Smooth muscle cell (in vitro differentiated cells): Measurements from ENCODE around the gene TGFBR3. TPM values are rescaled to one million over a fixed set of nuclear protein-coding genes. Genes with fewer than 3 reads are reported as not detected.

Experiments
- DNase-seq: peaks from one replicate; lab custom pipeline; 2025; ENCODE audit not compliant: unreplicated experiment; lab: John Stamatoyannopoulos, UW
- H2AFZ ChIP-seq: fragments of 200-600 bp; sonication (generic); 2 replicates; pipeline ENCODE4 v1.6.0; 2016; ENCODE audit warnings: antibody characterized with exemption, low read depth, mild to moderate bottlenecking
- H3F3A ChIP-seq: fragments of 200-600 bp; sonication (generic); 2 replicates; pipeline ENCODE4 v1.6.0; 2017; ENCODE audit warnings: antibody characterized with exemption, low read depth
- H3K27ac ChIP-seq: fragments of 200-600 bp; sonication (generic); 2 replicates; pipeline ENCODE4 v1.5.1; 2016; ENCODE audit warnings: low read depth, mild to moderate bottlenecking
- H3K27me3 ChIP-seq: fragments of 200-600 bp; sonication (generic); 2 replicates; pipeline ENCODE4 v1.6.1; 2016; ENCODE audit warnings: low read depth, mild to moderate bottlenecking
- H3K36me3 ChIP-seq: fragments of 200-600 bp; sonication (generic); 2 replicates; pipeline ENCODE4 v1.5.1; 2016; ENCODE audit warnings: low read depth
- H3K4me1 ChIP-seq: fragments of 200-600 bp; sonication (generic); 2 replicates; pipeline ENCODE4 v1.5.1; 2016; ENCODE audit warnings: low read depth
- H3K4me2 ChIP-seq: fragments of 200-600 bp; sonication (generic); 2 replicates; pipeline ENCODE4 v1.6.0; 2016; ENCODE audit warnings: mild to moderate bottlenecking
- H3K4me3 ChIP-seq: fragments of 200-600 bp; sonication (generic); 2 replicates; pipeline ENCODE4 v1.5.1; 2016; ENCODE audit warnings: mild to moderate bottlenecking
- H3K79me2 ChIP-seq: fragments of 200-600 bp; sonication (generic); 2 replicates; pipeline ENCODE4 v1.6.0; 2016; ENCODE audit warnings: low read depth, mild to moderate bottlenecking
- H3K9ac ChIP-seq: fragments of 200-600 bp; sonication (generic); 2 replicates; pipeline ENCODE4 v1.6.0; 2016; ENCODE audit warnings: low read depth
- H3K9me3 ChIP-seq: fragments of 200-600 bp; sonication (generic); replicated peaks from 2 replicates; pipeline ENCODE4 v1.5.1; 2016; ENCODE audit warnings: low read depth
- H4K20me1 ChIP-seq: fragments of 200-600 bp; sonication (generic); 2 replicates; pipeline ENCODE4 v1.6.0; 2016; ENCODE audit warnings: low read depth
- whole genome bisulfite sequencing: methylation state at CpG from one replicate; pipeline ENCODE4 v1.1.7; 2016; ENCODE audit warnings: low lambda C conversion rate; 5-methylcytosine and 5-hydroxymethylcytosine counted together
- polyA plus RNA-seq: library from polyadenylated mRNA; unstranded; fragments of >200 nt; fragmentation: Nextera tagmentation; extraction: Ambion mirVana; gene quantifications from 2 replicates; pipeline ENCODE4 v1.2.1, GENCODE V29; 2016
- total RNA-seq: library from RNA; depleted of rRNA; stranded (reverse); fragments of >200 nt; gene quantifications from 2 replicates; pipeline ENCODE4 v1.2.3, GENCODE V29; 2014
- TF ChIP-seq, protein P1 (sequence below): fragments of 200-600 bp; sonication (generic); IDR thresholded peaks from 2 replicates; pipeline ENCODE4 v1.5.1; 2017; ENCODE audit warnings: borderline replicate concordance, mild to moderate bottlenecking, antibody characterized with exemption; ENCODE audit not compliant: insufficient read depth, poor library complexity, severe bottlenecking

Gene TGFBR3
- total and polyA plus RNA-seq, 2 experiments from 2014 or later = 68.3 to 112 TPM

DNA sequence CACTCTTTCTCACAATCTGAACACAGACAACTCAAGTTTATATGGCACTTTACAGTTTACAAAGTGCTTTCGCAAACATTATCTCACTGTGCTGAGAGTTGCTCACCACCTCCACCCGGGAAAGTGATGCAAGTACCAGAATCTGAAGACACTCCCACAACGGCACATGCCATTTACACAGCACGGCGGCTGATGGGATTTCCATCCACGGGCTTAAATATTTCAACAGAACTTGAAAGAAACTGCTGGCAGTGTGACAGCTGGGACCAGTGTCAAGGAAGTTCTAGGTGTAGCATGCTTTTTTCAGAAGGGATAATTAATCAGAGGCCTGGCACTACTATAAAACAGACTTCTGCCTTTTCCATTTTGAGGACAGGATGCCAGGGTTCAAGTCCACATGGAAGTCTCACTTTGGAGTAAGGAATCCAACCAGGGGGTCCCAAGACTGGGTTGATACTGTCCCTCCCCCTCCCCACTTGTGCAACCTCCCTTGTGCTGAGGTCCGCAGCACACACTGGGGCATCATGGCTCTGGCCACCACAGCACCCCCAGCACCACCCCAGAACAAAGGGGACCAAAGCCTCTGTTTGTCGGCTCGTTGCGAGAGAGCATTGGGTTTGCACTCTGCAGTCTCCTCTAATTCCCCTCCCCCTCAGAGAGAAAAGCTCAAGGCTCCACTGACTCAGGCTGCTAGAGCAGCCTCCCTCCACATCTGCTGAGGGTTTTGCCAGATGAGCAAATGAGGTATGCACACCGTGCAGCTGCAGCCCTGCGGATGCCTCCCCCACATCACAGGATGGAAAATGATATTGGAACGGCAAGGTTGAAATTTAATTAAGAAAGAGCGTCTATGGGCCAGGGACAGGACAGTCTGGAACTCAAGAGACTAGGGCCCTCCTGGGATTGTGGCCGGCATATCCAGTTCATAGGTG, 154.9 kb downstream of the TGFBR3 start:
- Histone ChIP-seq H3K4me3 (no peak overlapping the region), H4K20me1 (no peaks in the 10 kb centered on the region), H3K9me3 (no peaks in the 10 kb centered on the region), H3K27ac (peak overlapping the region; percentile 49), H3F3A (peaks cover 11% of the 10 kb centered on the region), H3K4me1 (peaks cover 20% of the 10 kb centered on the region), H3K9ac (no peak overlapping the region), H3K4me2 (peak overlapping the region; percentile 51), H3K36me3 (no peaks in the 10 kb centered on the region), H3K27me3 (no peaks in the 10 kb centered on the region), H2AFZ (no peak overlapping the region), H3K79me2 (no peaks in the 10 kb centered on the region)
- 49% methylated on average over 15 of the region's 15 CpGs for WGBS
- TF ChIP-seq, protein P1, sequence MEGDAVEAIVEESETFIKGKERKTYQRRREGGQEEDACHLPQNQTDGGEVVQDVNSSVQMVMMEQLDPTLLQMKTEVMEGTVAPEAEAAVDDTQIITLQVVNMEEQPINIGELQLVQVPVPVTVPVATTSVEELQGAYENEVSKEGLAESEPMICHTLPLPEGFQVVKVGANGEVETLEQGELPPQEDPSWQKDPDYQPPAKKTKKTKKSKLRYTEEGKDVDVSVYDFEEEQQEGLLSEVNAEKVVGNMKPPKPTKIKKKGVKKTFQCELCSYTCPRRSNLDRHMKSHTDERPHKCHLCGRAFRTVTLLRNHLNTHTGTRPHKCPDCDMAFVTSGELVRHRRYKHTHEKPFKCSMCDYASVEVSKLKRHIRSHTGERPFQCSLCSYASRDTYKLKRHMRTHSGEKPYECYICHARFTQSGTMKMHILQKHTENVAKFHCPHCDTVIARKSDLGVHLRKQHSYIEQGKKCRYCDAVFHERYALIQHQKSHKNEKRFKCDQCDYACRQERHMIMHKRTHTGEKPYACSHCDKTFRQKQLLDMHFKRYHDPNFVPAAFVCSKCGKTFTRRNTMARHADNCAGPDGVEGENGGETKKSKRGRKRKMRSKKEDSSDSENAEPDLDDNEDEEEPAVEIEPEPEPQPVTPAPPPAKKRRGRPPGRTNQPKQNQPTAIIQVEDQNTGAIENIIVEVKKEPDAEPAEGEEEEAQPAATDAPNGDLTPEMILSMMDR = no peak
- DNase-seq = no peak

DNA sequence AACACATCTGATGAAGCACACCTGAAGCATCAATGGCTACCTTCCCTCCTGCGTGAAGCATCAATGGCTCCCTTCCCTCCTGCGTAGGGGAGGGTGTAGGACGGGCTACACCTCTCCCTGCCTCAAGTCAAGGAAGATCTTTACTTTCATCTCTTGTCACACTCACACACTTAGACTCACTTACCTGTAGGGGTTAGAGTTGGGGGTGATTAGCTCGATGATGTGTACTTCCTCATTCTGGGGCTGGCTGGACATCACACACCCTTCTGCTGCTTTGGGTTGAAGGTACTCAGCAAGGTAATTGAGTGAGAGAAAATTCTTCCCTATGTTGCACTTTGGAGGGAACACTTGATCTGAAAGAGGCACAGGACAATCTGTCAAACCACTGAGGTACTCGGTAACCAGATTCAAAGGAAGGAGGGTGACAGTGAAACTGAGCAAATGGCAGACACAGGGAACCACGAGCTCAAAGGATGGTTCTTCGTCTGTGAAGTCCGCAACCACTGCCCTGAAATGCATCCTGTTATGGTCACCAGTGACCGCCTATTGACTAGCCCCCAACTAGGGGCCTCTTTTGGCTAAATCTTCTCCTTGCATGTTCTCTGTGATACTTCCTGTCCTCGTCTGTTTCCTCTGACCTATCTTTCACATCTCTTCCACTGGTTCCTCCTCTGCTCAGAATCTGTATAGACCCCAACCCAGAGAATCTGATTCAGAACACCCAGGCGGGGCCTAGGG, 156.2 kb downstream of the TGFBR3 start:
- no peaks in the 10 kb centered on the region for H3K36me3 ChIP-seq
- peaks cover 11% of the 10 kb centered on the region for H3F3A ChIP-seq
- peaks cover 20% of the 10 kb centered on the region for H3K4me1 ChIP-seq
- H3K4me2 ChIP-seq = no peak overlapping the region
- H2AFZ ChIP-seq = no peak overlapping the region
- no peak overlapping the region for H3K9ac ChIP-seq
- no peaks in the 10 kb centered on the region for H3K9me3 ChIP-seq
- WGBS = 92% methylated on average over 11 of the region's 11 CpGs
- H3K27ac ChIP-seq = peak overlapping the region; percentile 5
- DNase-seq = no peak
- H3K79me2 ChIP-seq = no peaks in the 10 kb centered on the region
- no peaks in the 10 kb centered on the region for H3K27me3 ChIP-seq
- TF ChIP-seq, protein P1 = no peak
- H4K20me1 ChIP-seq = no peaks in the 10 kb centered on the region
- H3K4me3 ChIP-seq = no peak overlapping the region

DNA sequence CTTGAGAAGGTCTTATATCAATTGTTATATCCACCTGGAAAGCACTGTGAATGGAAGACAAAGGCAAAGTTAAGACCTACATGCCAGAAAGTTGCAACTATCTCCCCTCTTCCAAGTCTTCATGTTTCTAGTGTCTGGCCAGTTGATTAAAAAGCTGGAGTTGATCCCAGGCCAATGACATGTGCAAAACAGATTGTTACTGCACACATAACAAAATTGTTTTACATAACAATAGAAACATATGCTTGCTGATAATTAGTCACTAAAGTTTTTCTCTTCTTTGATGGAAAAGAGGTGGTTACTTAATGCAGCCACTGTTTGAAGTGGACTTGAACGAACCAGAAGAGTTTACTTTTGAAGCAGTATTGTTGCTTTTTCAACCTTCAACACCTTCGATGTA, 158.2 kb downstream of the TGFBR3 start:
- H3K4me3 ChIP-seq = no peak overlapping the region
- H3K9ac ChIP-seq = no peak overlapping the region
- no peak overlapping the region for H2AFZ ChIP-seq
- no peak for DNase-seq
- no peaks in the 10 kb centered on the region for H4K20me1 ChIP-seq
- H3K4me1 ChIP-seq = peaks cover 19% of the 10 kb centered on the region
- no peaks in the 10 kb centered on the region for H3K36me3 ChIP-seq
- peaks cover 11% of the 10 kb centered on the region for H3F3A ChIP-seq
- H3K79me2 ChIP-seq = no peaks in the 10 kb centered on the region
- H3K27me3 ChIP-seq = no peaks in the 10 kb centered on the region
- no peak overlapping the region for H3K27ac ChIP-seq
- TF ChIP-seq, protein P1 = no peak
- H3K4me2 ChIP-seq = no peak overlapping the region
- 97% methylated on average over 2 of the region's 2 CpGs for WGBS
- no peaks in the 10 kb centered on the region for H3K9me3 ChIP-seq
